K562 (cell line): ENCODE measurements around the gene RPAP2. TPM values are rescaled to one million over a fixed set of nuclear protein-coding genes. Genes with fewer than 3 reads are reported as not detected.

ENCODE experiments used
- ATAC-seq: fragments of 200-7000 bp; cut with Tn5 transposase; 3 replicates; pipeline ENCODE4 v1.9.1; 2020; ENCODE audit warnings: moderate library complexity
- BruUV-seq: library from RNA; stranded (reverse); fragments of 400-500 nt; replicated peaks from 2 replicates; lab custom pipeline; 2021; lab: Mats Ljungman, UMichigan
- CTCF ChIA-PET: fragments of 300-600 bp; formaldehyde crosslinking; extraction: SDS; loops from one replicate; lab custom pipeline; 2021; ENCODE audit warnings: low intra/inter-chr PET ratio; lab: Yijun Ruan, JAX
- POLR2A ChIA-PET: fragments of 300-600, 350-650 bp; sonication (Branson Sonifier 250); formaldehyde crosslinking; extraction: SDS; loops from one replicate; lab custom pipeline; 2021; ENCODE audit warnings: antibody characterized with exemption, inconsistent platforms; lab: Yijun Ruan, JAX
- DNase-seq, 4 experiments: peaks; one replicate each; pipeline versions ENCODE4 v3.0.0 to v3.0.0-alpha.2; 2011 to 2018; ENCODE audit warnings: low spot score in 3 of 4, mixed read lengths in 3 of 4; ENCODE audit errors: extremely low read depth in 1 of 4
- FAIRE-seq: peaks from 2 replicates; lab custom pipeline; 2011; peaks lifted over from hg19 to GRCh38; lab: Jason Lieb, UNC
- H2AFZ ChIP-seq: 2 replicates; pipeline ENCODE4 v1.6.0; 2011; ENCODE audit warnings: low read depth, low read length, control low read depth, inconsistent platforms
- H3K27ac ChIP-seq: fragments of 200-600 bp; 3 replicates; pipeline ENCODE4 v1.8.0; 2011; ENCODE audit warnings: low read depth, mild to moderate bottlenecking, control low read depth, inconsistent platforms, low read length, moderate library complexity, mixed read lengths; ENCODE audit errors: extremely low read depth
- H3K27me3 ChIP-seq, 2 experiments: fragments of 300-600 bp in 1 of 2; 2 replicates in 1 of 2; 3 replicates in 1 of 2; pipeline versions ENCODE4 v1.6.0 to v1.8.0; 2011; ENCODE audit warnings: inconsistent platforms in 2 of 2, low read length in 2 of 2, mild to moderate bottlenecking in 1 of 2, mixed read lengths in 1 of 2, moderate library complexity in 1 of 2; ENCODE audit not compliant: control insufficient read depth in 2 of 2, insufficient read depth in 2 of 2
- H3K36me3 ChIP-seq: fragments of 300-600 bp; 3 replicates; pipeline ENCODE4 v1.8.0; 2011; ENCODE audit warnings: mild to moderate bottlenecking, low read length, inconsistent platforms; ENCODE audit not compliant: control insufficient read depth, insufficient read depth
- H3K4me1 ChIP-seq, 2 experiments: fragments of 200-600 bp in 1 of 2; replicated peaks in 1 of 2; 2 replicates in 1 of 2; 3 replicates in 1 of 2; pipeline versions ENCODE4 v1.5.1 to v1.8.0; 2011; ENCODE audit warnings: inconsistent platforms in 2 of 2, low read length in 2 of 2, mild to moderate bottlenecking in 1 of 2, mixed read lengths in 1 of 2, moderate library complexity in 1 of 2; ENCODE audit not compliant: control insufficient read depth in 2 of 2, insufficient read depth in 2 of 2
- H3K4me2 ChIP-seq: 2 replicates; pipeline ENCODE4 v1.6.1; 2011; ENCODE audit warnings: low read length, control low read depth, inconsistent platforms, mixed read lengths; ENCODE audit not compliant: insufficient read depth
- H3K4me3 ChIP-seq: fragments of 200-600 bp; sonication (generic), shearing (Covaris generic); 2 replicates; pipeline ENCODE4 v1.5.1; 2016; ENCODE audit warnings: control low read depth, inconsistent platforms
- H3K79me2 ChIP-seq: fragments of 200-600 bp; 3 replicates; pipeline ENCODE4 v1.8.0; 2011; ENCODE audit warnings: low read length, inconsistent platforms; ENCODE audit not compliant: control insufficient read depth, insufficient read depth
- H3K9ac ChIP-seq, 2 experiments: 2 replicates each; pipeline versions ENCODE4 v1.6.0 to v1.6.1; 2011; ENCODE audit warnings: low read depth in 2 of 2, low read length in 2 of 2, control low read depth in 1 of 2, inconsistent platforms in 1 of 2, mild to moderate bottlenecking in 1 of 2, mixed read lengths in 1 of 2; ENCODE audit not compliant: insufficient read depth in 1 of 2
- H3K9me1 ChIP-seq: one replicate; pipeline ENCODE4 v1.6.0; 2011; ENCODE audit warnings: inconsistent platforms, mild to moderate bottlenecking, low read length, moderate library complexity; ENCODE audit not compliant: control insufficient read depth, insufficient read depth
- H3K9me3 ChIP-seq: replicated peaks from 2 replicates; pipeline ENCODE4 v1.5.1; 2011; ENCODE audit warnings: low read depth, low read length, inconsistent platforms; ENCODE audit not compliant: control insufficient read depth, insufficient read depth
- H4K20me1 ChIP-seq: replicated peaks from 2 replicates; pipeline ENCODE4 v1.6.1; 2011; ENCODE audit warnings: low read length, inconsistent platforms, mixed read lengths; ENCODE audit not compliant: control insufficient read depth, insufficient read depth
- CBX2 ChIP-seq: fragments of 200-600 bp; sonication (generic); IDR thresholded peaks from one replicate; pipeline ENCODE4 v1.6.1; 2012; ENCODE audit warnings: mild to moderate bottlenecking, low read length, inconsistent platforms; ENCODE audit not compliant: insufficient read depth, poor library complexity, severe bottlenecking
- CEBPB ChIP-seq: fragments of 450-650 bp; IDR thresholded peaks from 2 replicates; pipeline ENCODE4 v1.6.1; 2016; ENCODE audit warnings: missing genetic modification characterization, missing compliant biosample characterization
- CEBPG ChIP-seq, 3 experiments: fragments of 200-800 bp in 1 of 3; sonication (Bioruptor generic) in 1 of 3; sonication (generic) in 1 of 3; formaldehyde crosslinking in 1 of 3; IDR thresholded peaks in 2 of 3; conservative IDR thresholded peaks in 1 of 3; 2 replicates each; pipeline versions ENCODE4 v1.6.1 to v1.8.0; 2016 to 2022; ENCODE audit warnings: missing compliant biosample characterization in 2 of 3, missing genetic modification characterization in 2 of 3, mild to moderate bottlenecking in 1 of 3, missing genetic modification reagents in 1 of 3
- HMG20B ChIP-seq: fragments of 250-450 bp; sonication (Bioruptor Pico); IDR thresholded peaks from 2 replicates; pipeline ENCODE4 v1.5.0; 2021; ENCODE audit warnings: mild to moderate bottlenecking
- KLF13 ChIP-seq: fragments of 450-650 bp; IDR thresholded peaks from 2 replicates; pipeline ENCODE4 v1.6.1; 2016; ENCODE audit warnings: missing genetic modification characterization, low read depth, mild to moderate bottlenecking, missing compliant biosample characterization, moderate library complexity, borderline replicate concordance
- NFIC ChIP-seq: fragments of 450-650 bp; IDR thresholded peaks from 2 replicates; pipeline ENCODE4 v1.6.1; 2017; ENCODE audit warnings: mild to moderate bottlenecking, inconsistent platforms
- NUFIP1 ChIP-seq: fragments of 450-650 bp; IDR thresholded peaks from 2 replicates; pipeline ENCODE4 v1.6.1; 2018; ENCODE audit not compliant: partially characterized antibody
- POLR2AphosphoS2 ChIP-seq: IDR thresholded peaks from 2 replicates; pipeline ENCODE4 v1.6.1; 2012; ENCODE audit warnings: low read length, improper control_type of control experiment
- SMC3 ChIP-seq: conservative IDR thresholded peaks from 2 replicates; pipeline ENCODE4 v1.6.1; 2011; ENCODE audit warnings: low read depth, low read length, improper control_type of control experiment; ENCODE audit not compliant: insufficient read depth
- ZBTB49 ChIP-seq: sonication (generic); formaldehyde crosslinking; IDR thresholded peaks from 2 replicates; pipeline ENCODE4 v1.8.0; 2022; ENCODE audit warnings: missing genetic modification reagents, mild to moderate bottlenecking, borderline replicate concordance
- ZNF644 ChIP-seq: fragments of 200-800 bp; sonication (Bioruptor generic); IDR thresholded peaks from 2 replicates; pipeline ENCODE4 v1.6.1; 2016; ENCODE audit warnings: low read depth, missing genetic modification characterization, missing compliant biosample characterization
- whole genome bisulfite sequencing: fragments of 100-300 bp; shearing (Covaris generic); methylation state at CpG from one replicate; pipeline ENCODE4 v1.1.6; 2016; ENCODE audit warnings: low coverage, mixed read lengths; ENCODE audit not compliant: insufficient coverage; ENCODE audit errors: missing lambda C conversion rate; 5-methylcytosine and 5-hydroxymethylcytosine counted together
- in situ Hi-C: fragments of 300-500 bp; cut with MboI; formaldehyde crosslinking; loops from 4 replicates; pipeline ENCODE4 v1.15.0; 2018; ENCODE audit warnings: inconsistent platforms, mixed read lengths
- intact Hi-C: fragments of 100-400 bp; cut with micrococcal nuclease; formaldehyde crosslinking; loops from 2 replicates; pipeline ENCODE4 v1.14.2; 2022
- polyA plus RNA-seq, 8 experiments: library from polyadenylated mRNA; depleted of rRNA in 4 of 8; stranded (reverse) in 5 of 8; unstranded in 3 of 8; fragments of >200 nt; fragmentation: Nextera tagmentation in 2 of 8; fragmentation: Illumina TruSeq in 1 of 8; extraction: Ambion mirVana in 2 of 8; extraction: Trizol in 1 of 8; gene quantifications; 2 replicates each; pipeline versions ENCODE4 v1.2.1 to v1.2.3, GENCODE V29; 2011 to 2014; ENCODE audit warnings: inconsistent platforms in 1 of 8, missing spikeins in 1 of 8
- total RNA-seq, 7 experiments: library from RNA; depleted of rRNA in 6 of 7; stranded (reverse); fragments of >200 nt in 6 of 7; fragmentation: Illumina TruSeq in 2 of 7; extraction: Trizol in 2 of 7; gene quantifications; 2 replicates each; pipeline versions ENCODE4 v1.2.1 to v1.2.3, GENCODE V29; 2011 to 2021; ENCODE audit warnings: low replicate concordance in 1 of 7
- TF ChIP-seq, protein P1 (sequence below), 2 experiments: IDR thresholded peaks; 2 replicates each; pipeline ENCODE4 v1.6.1; 2012; ENCODE audit warnings: improper control_type of control experiment in 2 of 2, low read depth in 2 of 2, low read length in 2 of 2, borderline replicate concordance in 1 of 2

Gene RPAP2
- total and polyA plus RNA-seq, 9 of the 15 experiments (the other 6 are each of a cell fraction or from before 2014, with no cell fraction given), result 6.2 to 41.7 (median 28.7) TPM

DNA sequence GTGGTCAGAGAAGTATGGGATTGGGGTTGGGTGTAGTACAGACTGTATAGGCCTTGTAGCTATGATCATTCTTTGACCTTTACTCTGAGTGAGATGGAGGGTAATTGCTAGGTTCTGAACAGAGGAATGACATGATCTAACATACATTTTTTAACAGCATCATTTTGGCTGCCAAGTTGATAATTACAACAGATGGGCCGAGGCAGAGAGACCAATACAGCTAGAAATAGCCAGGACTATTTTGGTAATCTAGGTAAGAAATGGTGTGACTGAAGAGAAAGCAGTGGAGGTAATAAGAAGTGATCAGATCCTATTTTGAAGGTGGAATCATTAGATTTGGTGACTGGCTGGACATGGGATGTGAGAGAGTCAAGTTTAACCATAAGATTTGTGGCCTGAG lies 43.5 kb downstream of the RPAP2 start (continued):
- TF ChIP-seq CBX2, result no peak
- TF ChIP-seq POLR2AphosphoS2, result no peak
- TF ChIP-seq, all 486 proteins: peak for 0

- Histone ChIP-seq H3K4me3 (no peak overlapping the region), H3K9me1 (no peaks in the 10 kb centered on the region), H4K20me1 (no peaks in the 10 kb centered on the region), H3K27ac (no peak overlapping the region), H3K27me3 (no peaks in the 10 kb centered on the region), H2AFZ (no peak overlapping the region), H3K36me3 (peaks cover 20% of the 10 kb centered on the region; the same call in 2 of the 3 replicates), H3K4me2 (no peak overlapping the region), H3K9ac (no peak overlapping the region), H3K9me3 (no peaks in the 10 kb centered on the region), H3K79me2 (no peaks in the 10 kb centered on the region), H3K4me1 (no peaks in the 10 kb centered on the region)
- in situ Hi-C loops (no loop called here), intact Hi-C loops (no loop called here)
- ChIA-PET POLR2A (interaction anchor here (1.3 kb wide), 1 partner anchor 406 kb away, joined by 3 read pairs; no protein-coding TSS in a partner anchor), CTCF (no interaction called here)
- no peak for FAIRE-seq
- WGBS, result 56% methylated on average over 3 of the region's 3 CpGs
- ATAC-seq, result no peak
- DNase-seq, result no peak
- BruUV-seq, result no TSS peak
- no peak for TF ChIP-seq ZBTB49 (CRISPR knock-in tag)
- TF ChIP-seq KLF13 (tag), result no peak
- no peak for TF ChIP-seq CEBPG (CRISPR knock-in tag; IDR thresholded peaks at IDR 0.05)
- peak; percentile 46 to 52; a peak in 3 of 4 replicates for TF ChIP-seq CEBPG (tag; conservative IDR thresholded peaks at IDR 0.05 in 1 of 2, IDR thresholded peaks at IDR 0.05 in 1 of 2)
- no peak for TF ChIP-seq HMG20B
- no peak for TF ChIP-seq ZNF644 (tag)
- no peak for TF ChIP-seq NFIC
- TF ChIP-seq SMC3, result no peak
- TF ChIP-seq, protein P1, sequence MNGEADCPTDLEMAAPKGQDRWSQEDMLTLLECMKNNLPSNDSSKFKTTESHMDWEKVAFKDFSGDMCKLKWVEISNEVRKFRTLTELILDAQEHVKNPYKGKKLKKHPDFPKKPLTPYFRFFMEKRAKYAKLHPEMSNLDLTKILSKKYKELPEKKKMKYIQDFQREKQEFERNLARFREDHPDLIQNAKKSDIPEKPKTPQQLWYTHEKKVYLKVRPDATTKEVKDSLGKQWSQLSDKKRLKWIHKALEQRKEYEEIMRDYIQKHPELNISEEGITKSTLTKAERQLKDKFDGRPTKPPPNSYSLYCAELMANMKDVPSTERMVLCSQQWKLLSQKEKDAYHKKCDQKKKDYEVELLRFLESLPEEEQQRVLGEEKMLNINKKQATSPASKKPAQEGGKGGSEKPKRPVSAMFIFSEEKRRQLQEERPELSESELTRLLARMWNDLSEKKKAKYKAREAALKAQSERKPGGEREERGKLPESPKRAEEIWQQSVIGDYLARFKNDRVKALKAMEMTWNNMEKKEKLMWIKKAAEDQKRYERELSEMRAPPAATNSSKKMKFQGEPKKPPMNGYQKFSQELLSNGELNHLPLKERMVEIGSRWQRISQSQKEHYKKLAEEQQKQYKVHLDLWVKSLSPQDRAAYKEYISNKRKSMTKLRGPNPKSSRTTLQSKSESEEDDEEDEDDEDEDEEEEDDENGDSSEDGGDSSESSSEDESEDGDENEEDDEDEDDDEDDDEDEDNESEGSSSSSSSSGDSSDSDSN (IDR thresholded peaks at IDR 0.05; ENCODE audit: borderline replicate concordance in 1 of 2, low read depth in 2 of 2, low read length in 2 of 2), result no peak
- no peak for TF ChIP-seq NUFIP1
- peak; percentile 87 for TF ChIP-seq CEBPB
Measured at GRCh38 chr1:92343061-92343460, 44.2 kb downstream of the RPAP2 start.
